Activated CD4-positive, alpha-beta T cell treated with anti-CD3 and anti-CD28 coated beads, Interleukin-2, amount 50 U/mL, for 1 hour (primary cell): ENCODE results near the gene CAPN15.

Experiments
- DNase-seq: peaks from one replicate; pipeline ENCODE4 v3.0.0-alpha.2; 2020

Gene CAPN15

GRCh38 chr16:580141-580945 is 52.8 kb downstream of the CAPN15 start:
- DNase-seq: no peak

DNA sequence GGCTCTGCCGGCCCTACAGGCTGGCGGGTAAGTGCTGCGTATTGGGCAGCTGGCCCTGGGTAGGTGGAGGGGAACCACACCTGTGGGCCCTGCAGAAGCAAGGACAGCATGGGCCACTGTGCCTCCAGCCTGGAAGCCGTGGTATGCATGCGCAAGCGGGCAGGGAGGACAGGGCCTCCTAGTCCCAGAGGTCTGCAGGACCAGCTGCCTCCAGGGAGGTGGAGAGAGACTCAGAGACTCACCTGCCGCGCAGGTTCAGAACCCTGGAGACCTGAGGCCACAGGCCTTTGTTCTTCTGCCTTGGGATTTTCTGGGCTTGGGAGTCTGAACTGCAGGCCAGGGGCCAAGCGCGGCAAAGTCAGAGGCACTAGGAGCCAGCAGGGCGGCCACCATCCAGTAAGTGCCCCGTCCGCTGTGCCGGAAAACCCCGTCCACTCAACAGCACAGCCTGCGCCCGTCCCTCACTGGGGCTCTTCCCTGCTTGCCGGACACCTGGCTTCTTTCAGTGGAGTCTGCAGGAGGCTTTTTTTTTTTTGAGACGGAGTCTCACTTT is 53.5 kb downstream of the CAPN15 start:
- DNase-seq: no peak

- DNase-seq: no peak
Observed at GRCh38 chr16:582218-582613, 54.7 kb downstream of the CAPN15 start.

GRCh38 chr16:582614-583331 is 55.3 kb downstream of the CAPN15 start:
- no peak for DNase-seq

GRCh38 chr16:583470-583814 is 55.9 kb downstream of the CAPN15 start:
- DNase-seq: no peak

- no peak for DNase-seq
Observed at GRCh38 chr16:583815-584591, 56.5 kb downstream of the CAPN15 start.

DNA sequence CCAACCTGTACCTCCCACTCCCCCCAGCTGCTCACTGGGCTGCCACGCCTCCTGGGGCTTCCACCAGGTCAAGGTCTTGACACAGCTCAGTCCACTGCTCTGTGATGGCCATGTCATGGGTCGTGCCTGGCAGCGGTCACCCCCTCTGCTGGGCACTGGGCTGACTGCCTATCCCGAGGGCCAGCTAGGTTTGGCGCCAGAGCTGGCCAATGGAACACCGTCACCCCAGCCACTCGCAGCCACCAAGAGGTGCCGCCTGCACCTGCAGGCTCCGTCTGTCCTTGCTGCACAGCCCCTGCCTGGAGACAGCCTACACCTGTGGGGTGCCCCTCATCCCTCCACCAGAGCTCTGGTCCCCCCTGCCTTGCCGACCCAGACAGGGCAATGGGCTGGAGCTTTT is 57.8 kb downstream of the CAPN15 start:
- DNase-seq: no peak

DNA sequence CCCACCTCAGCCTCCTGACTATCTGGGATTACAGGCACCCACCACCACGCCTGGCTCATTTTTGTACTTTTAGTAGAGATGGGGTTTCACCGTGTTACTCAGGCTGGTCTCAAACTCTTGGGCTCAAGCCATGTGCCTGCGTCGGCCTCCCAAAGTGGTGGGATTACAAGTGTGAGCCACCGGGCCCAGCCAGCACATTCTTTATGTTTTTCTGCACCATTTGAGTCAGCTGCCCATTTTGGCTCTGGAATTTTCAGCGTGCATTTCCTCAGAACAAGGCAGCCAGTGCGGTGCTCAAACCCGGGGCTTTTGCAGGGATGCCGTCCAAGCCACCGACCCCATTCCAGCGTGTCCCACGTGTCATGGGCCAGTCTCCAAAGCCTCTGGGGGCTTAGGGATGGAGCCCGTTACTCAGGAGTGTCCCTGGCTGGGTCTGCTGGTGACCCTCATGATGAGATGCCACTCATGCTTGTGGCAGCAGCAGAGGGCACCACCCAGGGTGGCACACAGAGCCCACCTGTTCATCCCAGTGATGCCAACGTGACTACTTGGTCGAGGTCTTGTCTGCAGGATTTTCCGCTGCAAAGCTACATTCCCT is 58.6 kb downstream of the CAPN15 start:
- DNase-seq: no peak

DNA sequence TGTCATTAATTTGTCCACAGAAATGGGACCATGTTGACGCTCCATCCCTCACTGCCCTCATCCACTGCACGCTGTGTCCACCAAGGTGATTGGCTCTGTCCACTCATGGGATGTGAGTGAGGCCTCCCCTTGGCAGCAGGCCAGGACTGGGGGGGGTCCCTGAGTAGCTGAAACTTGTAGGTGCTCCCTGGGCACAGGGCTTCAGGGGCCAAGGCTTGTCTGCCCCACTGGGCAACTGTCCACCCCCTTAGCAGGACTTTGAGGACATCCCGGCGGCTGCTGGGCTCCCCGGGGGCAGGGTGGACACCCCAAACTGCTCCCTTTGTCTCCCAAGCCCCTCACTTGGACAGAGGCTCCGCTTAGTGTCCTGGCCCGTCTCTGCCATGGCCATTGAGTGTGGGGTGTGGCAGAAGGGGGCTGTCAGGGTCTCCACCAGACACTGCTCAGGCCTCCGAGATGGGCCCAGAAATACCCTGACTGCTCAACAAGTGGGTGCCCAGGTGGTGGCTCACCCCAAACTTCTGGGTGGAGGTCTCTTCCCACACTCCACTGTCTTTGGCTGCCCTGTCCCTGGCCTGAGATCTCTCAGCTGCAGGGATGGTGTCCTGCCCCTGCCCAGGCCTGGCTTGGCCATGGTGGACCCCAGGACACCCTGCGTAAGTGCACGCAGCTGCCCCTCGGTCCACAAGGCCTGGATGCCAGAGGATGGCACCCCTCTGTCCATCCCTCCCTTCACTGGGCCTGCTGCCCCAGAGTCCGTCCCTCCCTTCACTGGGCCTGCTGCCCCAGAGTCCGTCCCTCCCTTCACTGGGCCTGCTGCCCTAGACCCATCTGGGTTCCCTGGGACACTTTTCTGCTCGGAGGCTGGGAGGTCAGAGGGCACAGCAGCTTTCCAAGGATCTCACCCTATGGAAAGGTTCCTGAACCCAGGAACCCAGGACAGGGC is 59.4 kb downstream of the CAPN15 start:
- DNase-seq: no peak

- peak; percentile 58 for DNase-seq
Observed at GRCh38 chr16:588639-588888, 61.1 kb downstream of the CAPN15 start.

GRCh38 chr16:588889-589657 is 61.6 kb downstream of the CAPN15 start:
- DNase-seq: peak; percentile 97

- DNase-seq: peak; percentile 99
Observed at GRCh38 chr16:589658-590187, 62.2 kb downstream of the CAPN15 start, which contains the start of gene RAB40C. RAB40C (plus strand) TSS chr16:590066; CDS start chr16:590292, 226 bp downstream.

DNA sequence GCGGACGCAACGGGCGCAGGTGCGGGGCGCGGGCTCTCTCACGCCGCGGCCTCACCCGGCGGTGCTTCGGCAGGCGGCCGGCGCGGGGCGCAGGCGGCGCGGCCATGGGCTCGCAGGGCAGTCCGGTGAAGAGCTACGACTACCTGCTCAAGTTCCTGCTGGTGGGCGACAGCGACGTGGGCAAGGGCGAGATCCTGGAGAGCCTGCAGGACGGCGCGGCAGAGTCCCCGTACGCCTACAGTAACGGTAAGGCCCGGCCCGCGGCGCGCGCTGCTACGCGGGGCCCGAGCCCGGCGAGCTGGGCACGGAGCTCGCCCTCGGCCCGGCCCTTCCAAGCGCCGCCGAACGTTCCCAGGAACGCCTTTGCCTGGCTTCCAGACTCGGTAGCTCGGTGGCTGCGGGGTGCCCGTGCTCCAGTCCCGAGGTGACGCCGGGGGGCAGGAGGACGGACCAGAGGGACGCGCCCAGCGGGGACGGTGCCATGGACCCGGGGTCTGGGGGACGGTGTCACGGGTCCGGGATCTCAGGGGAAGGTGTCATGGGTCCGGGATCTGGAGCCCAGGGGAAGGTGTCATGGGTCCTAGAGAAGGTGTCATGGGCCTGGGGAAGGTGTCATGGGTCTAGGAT is 62.8 kb downstream of the CAPN15 start:
- no peak for DNase-seq

- DNase-seq: no peak
Observed at GRCh38 chr16:590815-591200, 63.3 kb downstream of the CAPN15 start.

DNA sequence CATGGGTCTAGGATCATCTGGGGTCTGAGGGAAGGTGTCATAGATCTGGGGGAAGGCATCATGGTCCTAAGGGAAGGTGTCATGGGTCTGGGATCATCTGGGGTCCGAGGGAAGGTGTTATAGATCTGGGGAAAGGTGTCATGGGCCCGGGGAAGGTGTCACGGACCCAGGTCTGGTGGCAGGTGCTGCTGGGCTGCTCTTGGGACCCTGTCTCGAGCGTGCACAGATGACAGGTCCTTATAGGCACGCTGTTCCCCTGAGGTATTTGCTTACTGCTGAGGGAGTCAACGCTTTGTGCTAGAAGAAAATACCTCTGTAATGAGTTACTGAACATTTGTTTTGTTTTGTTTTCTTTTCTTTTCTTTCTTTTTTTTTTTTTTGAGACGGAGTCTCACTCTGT is 63.7 kb downstream of the CAPN15 start:
- DNase-seq: no peak

DNA sequence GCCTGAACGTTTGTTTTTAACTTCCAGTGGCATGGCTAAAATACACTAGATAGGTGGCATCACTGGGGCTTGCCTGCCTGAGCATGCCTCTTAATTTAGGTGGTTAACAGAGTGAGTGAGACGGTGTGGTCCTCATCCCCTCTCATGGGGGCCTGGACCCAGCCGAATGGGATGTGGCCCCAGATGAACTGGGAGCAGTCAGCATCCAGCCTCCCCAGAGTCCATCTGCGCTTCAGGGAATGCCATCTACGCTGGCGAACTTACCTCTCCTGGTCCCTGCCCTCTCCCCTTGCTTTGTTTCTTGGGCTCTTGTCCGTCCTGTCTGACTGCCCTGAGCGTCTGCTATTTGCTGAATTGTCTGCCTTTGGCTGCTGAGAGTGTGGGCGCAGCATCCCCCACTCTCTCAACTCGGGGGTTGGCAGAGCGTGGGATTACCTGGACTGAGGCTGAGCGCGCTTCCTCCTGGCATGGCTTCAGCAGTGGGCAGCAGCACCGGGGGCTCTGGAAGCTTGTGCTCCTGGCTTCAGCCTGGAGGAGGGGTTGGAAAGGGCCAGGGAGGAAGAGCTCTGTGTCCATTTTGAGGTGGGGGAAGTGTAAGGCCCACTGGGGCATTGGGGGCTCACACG is 64.5 kb downstream of the CAPN15 start:
- no peak for DNase-seq

GRCh38 chr16:592518-593306 is 65.2 kb downstream of the CAPN15 start:
- DNase-seq: no peak

DNA sequence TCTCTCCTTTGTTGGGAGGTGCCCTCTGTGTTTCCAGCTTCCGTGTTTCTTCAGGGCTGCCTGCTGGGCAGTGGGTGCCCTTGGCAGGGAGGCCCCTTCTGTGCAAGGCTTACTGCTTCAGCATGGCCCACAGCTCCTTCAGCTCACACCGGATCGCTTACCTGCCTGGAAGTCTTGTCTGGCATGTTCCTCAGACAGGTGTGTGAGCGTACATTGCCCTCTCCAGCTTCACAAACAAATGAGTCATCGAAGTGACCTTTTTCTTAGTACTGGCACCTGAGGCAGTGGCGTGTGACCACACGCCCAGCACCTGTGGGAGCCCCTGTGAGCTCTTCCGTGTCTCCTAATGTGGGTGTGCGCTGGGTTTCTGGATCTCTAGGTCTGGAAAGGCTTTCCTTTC is 65.9 kb downstream of the CAPN15 start:
- DNase-seq: no peak

DNA sequence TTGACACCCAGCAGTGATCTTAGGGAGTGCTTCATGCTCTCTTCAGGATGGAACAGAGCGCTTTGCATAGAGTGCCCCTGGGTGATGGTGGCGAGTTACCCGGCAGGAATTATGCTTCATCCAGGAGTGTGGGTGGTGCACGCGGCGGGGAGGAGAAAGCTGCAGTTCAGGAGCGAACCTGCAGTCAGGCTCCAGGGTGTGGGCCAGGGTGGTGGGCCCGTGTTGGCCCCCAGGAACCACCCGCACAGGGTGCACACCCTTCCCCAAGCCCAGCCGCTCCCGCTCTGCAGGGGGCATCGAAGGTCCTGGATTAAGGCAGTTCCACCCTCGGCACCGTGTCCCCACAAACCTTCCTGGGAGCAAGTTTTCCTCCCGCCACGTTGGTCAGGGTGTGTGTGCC is 66.3 kb downstream of the CAPN15 start:
- DNase-seq: no peak
